Measurements from ENCODE around the gene ZBED1.
"Not testable (repeated sequence)": the region's sequence is repeated elsewhere in the genome, so short reads cannot be mapped to it uniquely, and the experiment has no call there.

The ZBED1 gene

GRCh38 chrX:2462074-2462473 lies 38.7 kb downstream of the ZBED1 start:
- H3K4me3 ChIP-seq (ENCODE audit: insufficient read depth, low read length, poor library complexity, severe bottlenecking), result no peak overlapping the region
- H2AFZ ChIP-seq (ENCODE audit: low read depth, low read length, severe bottlenecking), result no peak overlapping the region
- H4K20me1 ChIP-seq (ENCODE audit: low read depth, low read length), result no peaks in the 10 kb centered on the region
- H3K27me3 ChIP-seq (ENCODE audit: low read length), result no peaks in the 10 kb centered on the region
- H3K4me2 ChIP-seq (ENCODE audit: low read depth, low read length, poor library complexity, severe bottlenecking), result no peak overlapping the region
- H3F3A ChIP-seq (ENCODE audit: insufficient read depth), result no peaks in the 10 kb centered on the region
- no peak overlapping the region for H3K27ac ChIP-seq (ENCODE audit: low read depth, low read length)
- H3K9ac ChIP-seq (ENCODE audit: low read length), result no peak overlapping the region
- H3K36me3 ChIP-seq (ENCODE audit: low read length), result no peaks in the 10 kb centered on the region
- no peaks in the 10 kb centered on the region for H3K9me2 ChIP-seq (replicated peaks; ENCODE audit: insufficient read depth, low read length)
- no peaks in the 10 kb centered on the region for H3K9me3 ChIP-seq (ENCODE audit: insufficient read depth, low read length)
- TF ChIP-seq CTCF (IDR thresholded peaks at IDR 0.05; ENCODE audit: insufficient read depth, low read length, poor library complexity, severe bottlenecking) (no peak), EZH2phosphoT487 (conservative IDR thresholded peaks at IDR 0.05; ENCODE audit: low read length) (no peak)
- no peaks in the 10 kb centered on the region for H3K79me2 ChIP-seq (ENCODE audit: insufficient read depth, low read length)

GRCh38 chrX:2461711-2462016 lies 39.1 kb downstream of the ZBED1 start:
- no peak overlapping the region for H2AFZ ChIP-seq (ENCODE audit: low read depth, low read length, severe bottlenecking)
- no peaks in the 10 kb centered on the region for H3K9me2 ChIP-seq (replicated peaks; ENCODE audit: insufficient read depth, low read length)
- H3K4me3 ChIP-seq (ENCODE audit: insufficient read depth, low read length, poor library complexity, severe bottlenecking), result no peak overlapping the region
- H3K9me3 ChIP-seq (ENCODE audit: insufficient read depth, low read length), result no peaks in the 10 kb centered on the region
- H3K79me2 ChIP-seq (ENCODE audit: insufficient read depth, low read length), result no peaks in the 10 kb centered on the region
- H4K20me1 ChIP-seq (ENCODE audit: low read depth, low read length), result no peaks in the 10 kb centered on the region
- H3K27me3 ChIP-seq (ENCODE audit: low read length), result no peaks in the 10 kb centered on the region
- H3K9ac ChIP-seq (ENCODE audit: low read length), result no peak overlapping the region
- H3K4me2 ChIP-seq (ENCODE audit: low read depth, low read length, poor library complexity, severe bottlenecking), result no peak overlapping the region
- H3F3A ChIP-seq (ENCODE audit: insufficient read depth), result no peaks in the 10 kb centered on the region
- no peaks in the 10 kb centered on the region for H3K36me3 ChIP-seq (ENCODE audit: low read length)
- no peak for TF ChIP-seq EZH2phosphoT487 (conservative IDR thresholded peaks at IDR 0.05; ENCODE audit: low read length)
- no peak overlapping the region for H3K27ac ChIP-seq (ENCODE audit: low read depth, low read length)

GRCh38 chrX:2460821-2461710 lies 39.7 kb downstream of the ZBED1 start:
- H3K9ac ChIP-seq (ENCODE audit: low read length); H3K4me2 ChIP-seq (ENCODE audit: low read depth, low read length, poor library complexity, severe bottlenecking); H3F3A ChIP-seq (ENCODE audit: insufficient read depth); H3K9me2 ChIP-seq (replicated peaks; ENCODE audit: insufficient read depth, low read length); H3K36me3 ChIP-seq (ENCODE audit: low read length); H2AFZ ChIP-seq (ENCODE audit: low read depth, low read length, severe bottlenecking); H3K27ac ChIP-seq (ENCODE audit: low read depth, low read length); H3K27me3 ChIP-seq (ENCODE audit: low read length); H4K20me1 ChIP-seq (ENCODE audit: low read depth, low read length); H3K9me3 ChIP-seq (ENCODE audit: insufficient read depth, low read length); H3K4me3 ChIP-seq (ENCODE audit: insufficient read depth, low read length, poor library complexity, severe bottlenecking); H3K79me2 ChIP-seq (ENCODE audit: insufficient read depth, low read length): not testable (repeated sequence)

- H4K20me1 ChIP-seq (ENCODE audit: low read depth, low read length); H3K9ac ChIP-seq (ENCODE audit: low read length); H3K4me3 ChIP-seq (ENCODE audit: insufficient read depth, low read length, poor library complexity, severe bottlenecking); H3K4me2 ChIP-seq (ENCODE audit: low read depth, low read length, poor library complexity, severe bottlenecking); H3K79me2 ChIP-seq (ENCODE audit: insufficient read depth, low read length); H3K9me3 ChIP-seq (ENCODE audit: insufficient read depth, low read length); H3F3A ChIP-seq (ENCODE audit: insufficient read depth); H3K27me3 ChIP-seq (ENCODE audit: low read length); H3K27ac ChIP-seq (ENCODE audit: low read depth, low read length); H2AFZ ChIP-seq (ENCODE audit: low read depth, low read length, severe bottlenecking); H3K9me2 ChIP-seq (replicated peaks; ENCODE audit: insufficient read depth, low read length); H3K36me3 ChIP-seq (ENCODE audit: low read length): not testable (repeated sequence)
Observed at GRCh38 chrX:2460048-2460447, 40.7 kb downstream of the ZBED1 start.

- H3K9me3 ChIP-seq (ENCODE audit: insufficient read depth, low read length), result no peaks in the 10 kb centered on the region
Observed at GRCh38 chrX:2458309-2458708, 42.5 kb downstream of the ZBED1 start.

More at GRCh38 chrX:2458309-2458708, 42.5 kb downstream of the ZBED1 start:
- no peak overlapping the region for H3K27ac ChIP-seq (ENCODE audit: low read depth, low read length)
- no peak overlapping the region for H2AFZ ChIP-seq (ENCODE audit: low read depth, low read length, severe bottlenecking)
- no peak overlapping the region for H3K4me2 ChIP-seq (ENCODE audit: low read depth, low read length, poor library complexity, severe bottlenecking)
- no peaks in the 10 kb centered on the region for H3K9me2 ChIP-seq (replicated peaks; ENCODE audit: insufficient read depth, low read length)
- no peaks in the 10 kb centered on the region for H3K79me2 ChIP-seq (ENCODE audit: insufficient read depth, low read length)
- TF ChIP-seq EZH2phosphoT487 (conservative IDR thresholded peaks at IDR 0.05; ENCODE audit: low read length) (no peak), CTCF (IDR thresholded peaks at IDR 0.05; ENCODE audit: insufficient read depth, low read length, poor library complexity, severe bottlenecking) (no peak)
- no peaks in the 10 kb centered on the region for H3K36me3 ChIP-seq (ENCODE audit: low read length)
- no peak overlapping the region for H3K9ac ChIP-seq (ENCODE audit: low read length)
- no peak overlapping the region for H3K4me3 ChIP-seq (ENCODE audit: insufficient read depth, low read length, poor library complexity, severe bottlenecking)
- no peaks in the 10 kb centered on the region for H4K20me1 ChIP-seq (ENCODE audit: low read depth, low read length)
- no peaks in the 10 kb centered on the region for H3F3A ChIP-seq (ENCODE audit: insufficient read depth)
- no peaks in the 10 kb centered on the region for H3K27me3 ChIP-seq (ENCODE audit: low read length)
